Fibroblast of lung (primary cell): ENCODE results near the gene TYRP1. TPM values are rescaled to one million over a fixed set of nuclear protein-coding genes. Genes with fewer than 3 reads are reported as not detected.

ENCODE experiments used
- DNase-seq, 2 donors: peaks; one replicate each; pipeline versions ENCODE4 v3.0.0 to v3.0.0-alpha.2; 2010; ENCODE audit warnings: low read depth in 2 of 2
- H2AFZ ChIP-seq: 2 replicates; pipeline ENCODE4 v1.5.1; 2012; ENCODE audit warnings: low read length, control low read depth, inconsistent platforms
- H3K27ac ChIP-seq: 2 replicates; pipeline ENCODE4 v1.5.1; 2011; ENCODE audit warnings: low read length, control low read depth; ENCODE audit not compliant: insufficient read depth
- H3K27me3 ChIP-seq: 2 replicates; pipeline ENCODE4 v1.5.1; 2011; ENCODE audit warnings: mild to moderate bottlenecking, low read length; ENCODE audit not compliant: control insufficient read depth, insufficient read depth
- H3K36me3 ChIP-seq: 2 replicates; pipeline ENCODE4 v1.5.1; 2011; ENCODE audit warnings: low read length; ENCODE audit not compliant: control insufficient read depth, insufficient read depth
- H3K4me1 ChIP-seq: 2 replicates; pipeline ENCODE4 v1.5.1; 2011; ENCODE audit warnings: low read length; ENCODE audit not compliant: control insufficient read depth, insufficient read depth; ENCODE audit errors: extremely low read depth
- H3K4me2 ChIP-seq: 2 replicates; pipeline ENCODE4 v1.5.1; 2011; ENCODE audit warnings: low read length, control low read depth; ENCODE audit not compliant: insufficient read depth; ENCODE audit errors: extremely low read depth
- H3K4me3 ChIP-seq, 4 experiments: fragments of 200-600 bp in 1 of 4; sonication (generic) in 1 of 4; replicated peaks in 1 of 4; 2 replicates each; pipeline ENCODE4 v1.5.1; 2011 to 2016; ENCODE audit warnings: low read length in 4 of 4, low read depth in 3 of 4, mild to moderate bottlenecking in 3 of 4, control low read depth in 2 of 4, inconsistent platforms in 1 of 4, mixed read lengths in 1 of 4; ENCODE audit not compliant: insufficient read depth in 1 of 4; ENCODE audit errors: control extremely low read depth in 1 of 4
- H3K79me2 ChIP-seq: 2 replicates; pipeline ENCODE4 v1.5.1; 2012; ENCODE audit warnings: mild to moderate bottlenecking, low read length, inconsistent platforms; ENCODE audit not compliant: control insufficient read depth, insufficient read depth
- H3K9ac ChIP-seq: 2 replicates; pipeline ENCODE4 v1.5.1; 2011; ENCODE audit warnings: mild to moderate bottlenecking, low read length, control low read depth; ENCODE audit not compliant: insufficient read depth
- H3K9me3 ChIP-seq: 2 replicates; pipeline ENCODE4 v1.5.1; 2012; ENCODE audit warnings: low read depth, low read length; ENCODE audit not compliant: control insufficient read depth, insufficient read depth
- H4K20me1 ChIP-seq: 2 replicates; pipeline ENCODE4 v1.5.1; 2011; ENCODE audit warnings: low read length; ENCODE audit not compliant: control insufficient read depth, insufficient read depth; ENCODE audit errors: extremely low read depth
- EZH2 ChIP-seq: IDR thresholded peaks from 2 replicates; pipeline ENCODE4 v1.5.1; 2012; ENCODE audit warnings: low read length, control low read depth, mild to moderate bottlenecking; ENCODE audit errors: missing control alignments
- polyA plus RNA-seq, 2 donors: library from polyadenylated mRNA; depleted of rRNA in 1 of 2; stranded (reverse) in 1 of 2; unstranded in 1 of 2; fragments of >200 nt; gene quantifications; 2 replicates each; pipeline ENCODE4 v1.2.1, GENCODE V29; 2011 to 2012; ENCODE audit warnings: missing spikeins in 1 of 2
- total RNA-seq: library from RNA; depleted of rRNA; stranded (reverse); fragments of >200 nt; gene quantifications from 2 replicates; pipeline ENCODE4 v1.2.1, GENCODE V29; 2014
- TF ChIP-seq, protein P1 (sequence below), 2 donors: IDR thresholded peaks in 1 of 2; conservative IDR thresholded peaks in 1 of 2; 1 replicate in 1 of 2; 2 replicates in 1 of 2; pipeline ENCODE4 v1.5.1; 2011 to 2012; ENCODE audit warnings: low read length in 2 of 2, control low read depth in 1 of 2, inconsistent platforms in 1 of 2, low read depth in 1 of 2, mild to moderate bottlenecking in 1 of 2

The TYRP1 gene
- total and polyA plus RNA-seq, 2 donors (not counting 1 experiment from before 2014, with no cell fraction given) = 0.11 to 0.17 TPM

DNA sequence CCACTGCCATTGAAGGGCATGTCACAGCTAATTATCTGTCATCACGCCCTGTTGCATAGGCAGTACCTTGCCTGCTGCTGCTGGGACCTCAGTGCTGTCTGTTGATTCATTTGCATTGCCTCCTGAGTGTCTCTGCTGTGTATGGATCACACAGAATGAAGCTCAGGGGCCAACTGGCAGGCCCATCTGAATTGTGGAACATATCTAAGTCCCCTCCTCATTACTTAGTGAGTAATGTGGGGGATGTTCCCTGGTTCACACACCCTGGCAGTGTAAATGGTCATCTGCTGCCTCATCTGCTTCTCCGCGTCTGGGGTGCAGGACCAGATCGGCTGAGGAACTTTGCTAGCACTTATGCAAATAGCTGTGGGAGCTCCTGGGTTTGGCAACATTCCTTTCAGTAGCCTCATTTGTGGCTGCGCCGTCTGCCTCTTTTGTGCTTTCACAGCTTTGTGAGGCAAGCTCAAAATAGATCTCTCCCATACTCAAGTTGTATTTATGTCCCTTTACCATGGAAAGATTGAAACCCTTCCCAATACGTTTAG is 25.4 kb downstream of the TYRP1 start:
- H3K9ac ChIP-seq = no peak overlapping the region
- H3K4me1 ChIP-seq = peaks cover 3% of the 10 kb centered on the region
- H2AFZ ChIP-seq = peak overlapping the region; percentile 4
- H3K27me3 ChIP-seq = no peaks in the 10 kb centered on the region
- DNase-seq = peak; percentile 42 to 93
- H3K27ac ChIP-seq = no peak overlapping the region
- no peaks in the 10 kb centered on the region for H3K36me3 ChIP-seq
- no peaks in the 10 kb centered on the region for H3K79me2 ChIP-seq
- TF ChIP-seq, protein P1, sequence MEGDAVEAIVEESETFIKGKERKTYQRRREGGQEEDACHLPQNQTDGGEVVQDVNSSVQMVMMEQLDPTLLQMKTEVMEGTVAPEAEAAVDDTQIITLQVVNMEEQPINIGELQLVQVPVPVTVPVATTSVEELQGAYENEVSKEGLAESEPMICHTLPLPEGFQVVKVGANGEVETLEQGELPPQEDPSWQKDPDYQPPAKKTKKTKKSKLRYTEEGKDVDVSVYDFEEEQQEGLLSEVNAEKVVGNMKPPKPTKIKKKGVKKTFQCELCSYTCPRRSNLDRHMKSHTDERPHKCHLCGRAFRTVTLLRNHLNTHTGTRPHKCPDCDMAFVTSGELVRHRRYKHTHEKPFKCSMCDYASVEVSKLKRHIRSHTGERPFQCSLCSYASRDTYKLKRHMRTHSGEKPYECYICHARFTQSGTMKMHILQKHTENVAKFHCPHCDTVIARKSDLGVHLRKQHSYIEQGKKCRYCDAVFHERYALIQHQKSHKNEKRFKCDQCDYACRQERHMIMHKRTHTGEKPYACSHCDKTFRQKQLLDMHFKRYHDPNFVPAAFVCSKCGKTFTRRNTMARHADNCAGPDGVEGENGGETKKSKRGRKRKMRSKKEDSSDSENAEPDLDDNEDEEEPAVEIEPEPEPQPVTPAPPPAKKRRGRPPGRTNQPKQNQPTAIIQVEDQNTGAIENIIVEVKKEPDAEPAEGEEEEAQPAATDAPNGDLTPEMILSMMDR (conservative IDR thresholded peaks at IDR 0.05 in 1 of 2, IDR thresholded peaks at IDR 0.05 in 1 of 2; ENCODE audit: low read depth in 1 of 2, low read length in 2 of 2) = no peak
- no peak for TF ChIP-seq EZH2
- no peak overlapping the region for H3K4me3 ChIP-seq
- no peaks in the 10 kb centered on the region for H4K20me1 ChIP-seq
- H3K9me3 ChIP-seq = no peaks in the 10 kb centered on the region
- H3K4me2 ChIP-seq = no peak overlapping the region

DNA sequence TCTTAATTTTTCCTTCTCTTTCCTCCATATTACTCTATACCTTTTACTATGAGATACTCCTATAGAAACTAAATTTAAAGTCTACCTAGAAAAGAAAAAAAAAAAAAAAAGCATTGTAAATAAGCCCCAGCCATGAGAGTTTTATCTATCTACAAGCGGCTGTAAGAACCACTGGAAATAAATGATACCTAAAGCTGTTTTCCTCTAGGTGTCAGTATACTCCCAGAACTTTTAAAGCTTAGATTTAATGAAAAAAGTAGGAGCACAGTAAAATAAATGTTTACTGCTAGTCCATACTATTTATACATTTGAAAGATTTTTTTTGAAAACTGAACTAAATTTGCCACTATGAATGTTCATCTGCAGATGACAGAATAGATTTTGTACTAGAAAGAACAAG is 26.2 kb downstream of the TYRP1 start:
- TF ChIP-seq, protein P1 (conservative IDR thresholded peaks at IDR 0.05 in 1 of 2, IDR thresholded peaks at IDR 0.05 in 1 of 2; ENCODE audit: low read depth in 1 of 2, low read length in 2 of 2) = peak in 1 of 2 donors; percentile 52
- no peak for TF ChIP-seq EZH2
- H4K20me1 ChIP-seq = no peaks in the 10 kb centered on the region

DNA sequence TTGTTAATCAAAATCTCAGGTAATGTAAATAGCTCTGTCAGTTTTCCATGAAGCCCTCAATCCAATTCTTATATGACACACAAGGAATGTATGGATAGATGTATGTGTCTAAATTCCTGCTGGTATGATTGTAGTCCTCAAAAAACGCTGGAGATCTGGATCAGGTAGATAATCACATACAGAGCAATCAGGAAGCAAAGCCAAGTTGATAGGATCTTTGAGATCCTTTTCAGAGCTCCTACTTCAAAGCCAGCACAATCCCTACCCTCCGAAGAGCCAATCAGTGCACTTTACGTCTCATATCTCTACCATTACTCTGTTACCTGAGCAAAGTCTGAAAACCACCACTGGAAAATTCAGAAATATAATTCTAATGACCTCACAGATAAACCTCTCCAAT is 27.4 kb downstream of the TYRP1 start:
- H4K20me1 ChIP-seq = no peaks in the 10 kb centered on the region
- no peak overlapping the region for H3K4me3 ChIP-seq
- H2AFZ ChIP-seq = no peak overlapping the region
- no peaks in the 10 kb centered on the region for H3K36me3 ChIP-seq
- H3K27ac ChIP-seq = no peak overlapping the region
- no peak for TF ChIP-seq EZH2
- TF ChIP-seq, protein P1 (conservative IDR thresholded peaks at IDR 0.05 in 1 of 2, IDR thresholded peaks at IDR 0.05 in 1 of 2; ENCODE audit: low read depth in 1 of 2, low read length in 2 of 2) = no peak
- peaks cover 3% of the 10 kb centered on the region for H3K4me1 ChIP-seq
- DNase-seq = no peak
- no peak overlapping the region for H3K9ac ChIP-seq
- no peaks in the 10 kb centered on the region for H3K27me3 ChIP-seq
- H3K9me3 ChIP-seq = no peaks in the 10 kb centered on the region
- no peaks in the 10 kb centered on the region for H3K79me2 ChIP-seq
- H3K4me2 ChIP-seq = no peak overlapping the region

More for the DNA sequence above, 26.2 kb downstream of the TYRP1 start:
- Histone ChIP-seq H3K27me3 (no peaks in the 10 kb centered on the region), H3K9ac (no peak overlapping the region), H3K27ac (no peak overlapping the region), H3K79me2 (no peaks in the 10 kb centered on the region), H3K4me1 (peaks cover 3% of the 10 kb centered on the region), H3K4me2 (no peak overlapping the region), H3K9me3 (no peaks in the 10 kb centered on the region), H2AFZ (no peak overlapping the region), H3K4me3 (no peak overlapping the region), H3K36me3 (no peaks in the 10 kb centered on the region)
- DNase-seq = peak; percentile 58 to 76
